ENCODE measurements around the gene HCN2.

HCN2 gene

DNA sequence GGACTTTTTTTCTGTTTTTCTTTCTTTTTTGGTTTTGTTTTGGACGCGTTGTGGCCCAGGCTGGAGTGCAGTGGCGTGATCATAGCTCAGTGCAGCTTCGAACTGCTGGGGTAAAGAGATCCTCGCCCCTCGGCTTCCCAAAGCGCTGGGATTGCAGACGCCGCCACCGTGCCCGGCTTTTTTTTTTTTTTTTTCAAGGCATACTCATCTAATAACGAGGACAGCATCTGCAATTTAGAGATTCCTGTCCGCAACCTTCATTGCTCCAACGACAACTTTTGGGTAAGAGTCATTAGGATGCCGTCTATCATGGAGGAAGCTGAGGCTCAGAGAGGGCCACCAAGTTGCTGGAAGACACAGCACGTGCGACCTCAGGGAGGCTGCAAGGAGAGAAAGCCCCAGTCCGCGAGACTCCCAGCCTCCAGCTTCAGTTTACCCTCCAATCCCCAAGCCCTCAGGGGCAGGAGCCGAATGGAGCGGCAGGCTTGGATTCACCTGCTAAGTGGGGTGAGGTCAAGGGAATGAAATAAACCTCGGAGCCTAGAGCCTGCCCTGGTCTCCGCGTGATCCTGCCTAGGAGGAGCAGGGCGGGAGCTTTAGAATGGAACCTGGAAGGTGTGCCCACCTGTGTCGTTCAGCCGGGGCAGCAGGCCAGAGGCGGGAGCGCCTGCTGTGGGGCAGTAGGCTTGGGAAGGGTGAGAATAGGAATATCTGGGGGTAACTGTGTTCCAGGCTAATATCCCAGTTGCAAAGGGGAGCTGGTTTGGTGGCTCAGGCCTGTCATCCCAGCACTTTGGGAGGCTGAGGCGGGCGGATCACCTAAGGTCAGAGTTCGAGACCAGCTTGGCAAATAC, 44.3 kb downstream of the HCN2 start:
- in situ Hi-C loops (cut with MboI; ENCODE audit: low sequenced_read_pairs) = no loop called here

DNA sequence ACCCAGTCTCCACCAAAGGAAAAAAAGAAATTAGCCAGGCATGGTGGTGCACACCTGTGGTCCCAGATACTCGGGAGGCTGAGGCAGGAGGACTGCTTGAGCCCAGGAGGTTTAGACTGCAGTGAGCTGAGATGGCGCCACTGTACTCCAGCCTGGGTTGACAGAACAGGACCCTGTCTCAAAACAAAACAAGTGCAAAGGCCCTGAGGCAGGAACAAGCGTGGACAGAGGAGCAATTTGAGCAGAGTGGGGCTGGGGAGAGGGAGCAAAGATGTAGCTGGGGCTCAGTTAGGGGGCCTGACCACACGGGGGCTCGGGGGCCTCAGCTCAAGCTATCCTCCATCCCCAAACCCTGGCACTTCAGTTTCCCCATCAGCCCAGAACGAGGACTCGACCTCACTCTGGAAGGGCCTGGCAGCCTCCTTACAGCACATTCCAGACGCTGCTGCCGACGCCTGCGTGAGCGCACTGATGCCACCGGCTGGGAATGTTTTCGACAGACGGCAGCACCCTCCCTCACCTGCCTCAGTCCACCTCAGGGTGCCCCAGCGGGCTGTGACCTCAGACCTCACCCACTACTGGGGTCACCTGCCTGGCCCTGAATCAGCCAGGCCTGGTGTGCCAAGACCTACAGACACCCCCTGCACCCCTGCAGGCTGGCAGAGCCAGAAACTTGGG, 45.4 kb downstream of the HCN2 start:
- in situ Hi-C loops (cut with MboI; ENCODE audit: low sequenced_read_pairs) = no loop called here

DNA sequence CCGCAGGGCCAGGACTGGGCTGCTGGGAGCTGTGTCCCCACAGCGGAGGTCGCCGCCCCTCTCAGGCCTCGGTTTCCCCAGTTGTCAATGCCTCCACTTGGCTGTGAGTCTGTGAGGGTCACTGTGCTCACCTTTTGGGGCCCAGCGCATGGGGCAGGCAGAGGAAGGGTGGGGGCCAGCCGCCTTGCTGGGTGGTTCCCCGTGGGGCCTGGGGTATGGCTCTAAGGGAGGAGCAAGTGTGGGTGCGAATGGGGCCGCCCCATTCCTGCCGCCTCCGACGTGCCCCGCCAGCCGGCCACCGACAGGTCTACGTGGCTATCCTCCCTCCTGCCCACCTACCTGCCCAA, 49.2 kb downstream of the HCN2 start:
- in situ Hi-C loops (cut with MboI; ENCODE audit: low sequenced_read_pairs) = no loop called here

DNA sequence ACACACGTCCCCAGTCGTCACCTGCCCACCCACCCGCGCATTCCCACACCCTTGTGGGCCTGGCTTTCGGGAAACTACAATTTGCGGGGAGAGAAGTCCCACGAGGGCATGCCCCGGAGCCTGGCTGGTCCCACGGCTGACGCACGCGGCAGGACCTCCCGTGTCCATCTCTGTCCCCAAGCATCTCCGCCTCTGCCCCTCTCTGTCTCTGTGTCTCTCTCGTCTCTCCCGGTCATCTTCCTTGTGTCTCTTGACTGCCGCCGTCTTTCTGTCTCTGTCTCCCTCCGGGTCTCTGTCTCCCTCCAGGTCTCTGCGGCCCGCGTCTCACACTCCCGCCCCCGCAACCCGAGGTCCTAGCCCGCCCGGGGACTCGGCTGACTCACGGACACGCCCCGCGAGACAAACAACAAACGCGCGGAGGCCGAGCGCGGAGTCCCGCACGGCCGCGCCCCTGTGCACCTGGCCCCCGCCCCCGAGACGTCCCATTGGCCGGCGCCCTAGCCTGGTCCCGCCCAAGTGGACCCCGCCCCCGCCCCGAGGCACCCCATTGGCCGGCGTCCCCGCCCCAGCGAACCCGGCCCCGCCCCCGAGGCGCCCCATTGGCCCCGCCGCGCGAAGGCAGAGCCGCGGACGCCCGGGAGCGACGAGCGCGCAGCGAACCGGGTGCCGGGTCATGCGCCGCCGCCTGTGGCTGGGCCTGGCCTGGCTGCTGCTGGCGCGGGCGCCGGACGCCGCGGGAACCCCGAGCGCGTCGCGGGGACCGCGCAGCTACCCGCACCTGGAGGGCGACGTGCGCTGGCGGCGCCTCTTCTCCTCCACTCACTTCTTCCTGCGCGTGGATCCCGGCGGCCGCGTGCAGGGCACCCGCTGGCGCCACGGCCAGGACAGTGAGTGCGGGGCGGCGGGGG, 49.8 kb downstream of the HCN2 start, which contains the start of gene FGF22:
Gene FGF22 (plus strand): TSS at position 627 of the 908 bp plus-strand sequence. CDS start 47 bp downstream, at position 674.
- in situ Hi-C loops (cut with MboI; ENCODE audit: low sequenced_read_pairs) = no loop called here

DNA sequence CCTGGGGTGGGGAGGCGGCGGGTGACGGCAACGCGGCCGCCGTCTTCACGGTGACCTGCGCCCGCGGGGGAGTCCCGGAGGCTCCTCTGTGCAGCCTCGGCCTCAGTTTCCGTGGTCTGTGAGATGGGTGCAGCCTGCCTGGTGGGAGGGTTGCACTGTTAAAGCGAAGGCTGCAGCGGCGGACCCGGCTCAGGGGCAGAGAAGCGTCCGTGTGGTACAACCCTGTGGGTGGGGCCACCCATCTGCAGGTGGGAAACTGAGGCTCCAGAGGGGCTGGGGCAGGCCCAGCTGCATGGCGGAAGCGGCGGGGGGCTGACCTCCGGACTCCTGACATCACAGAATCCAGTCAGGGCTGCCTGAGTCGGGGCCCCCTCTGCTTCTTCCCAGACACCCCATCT, 50.5 kb downstream of the HCN2 start:
- in situ Hi-C loops (cut with MboI; ENCODE audit: low sequenced_read_pairs) = no loop called here

DNA sequence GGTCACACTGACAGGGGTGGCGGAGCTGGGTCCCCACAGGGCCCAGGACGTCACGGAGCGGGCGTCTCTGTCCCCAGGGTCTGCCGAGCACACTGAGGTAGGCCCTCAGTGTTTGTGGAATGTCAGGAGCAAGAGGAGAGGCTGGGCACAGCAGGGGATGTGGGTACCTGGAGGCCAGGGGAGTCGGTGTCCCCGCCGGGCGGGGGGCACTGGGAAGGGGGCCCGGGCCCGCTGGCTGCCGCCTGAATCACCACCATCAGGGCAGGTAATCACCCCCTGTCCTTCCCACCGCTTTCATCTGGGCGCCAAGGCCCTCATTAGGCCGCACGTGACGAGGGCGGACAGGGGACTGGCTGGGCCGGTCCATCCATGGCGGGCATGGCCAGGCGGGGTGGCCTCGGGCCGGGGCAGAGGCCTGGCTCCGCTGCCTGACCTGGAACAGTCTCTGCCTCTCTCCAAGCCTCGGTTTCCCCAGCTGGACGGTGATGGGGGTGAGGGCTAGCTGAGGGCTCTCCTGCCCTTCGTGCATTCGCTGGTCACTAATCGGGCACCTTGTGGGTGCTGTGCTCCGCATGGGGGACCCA, 51.0 kb downstream of the HCN2 start:
- in situ Hi-C loops (cut with MboI; ENCODE audit: low sequenced_read_pairs) = no loop called here

DNA sequence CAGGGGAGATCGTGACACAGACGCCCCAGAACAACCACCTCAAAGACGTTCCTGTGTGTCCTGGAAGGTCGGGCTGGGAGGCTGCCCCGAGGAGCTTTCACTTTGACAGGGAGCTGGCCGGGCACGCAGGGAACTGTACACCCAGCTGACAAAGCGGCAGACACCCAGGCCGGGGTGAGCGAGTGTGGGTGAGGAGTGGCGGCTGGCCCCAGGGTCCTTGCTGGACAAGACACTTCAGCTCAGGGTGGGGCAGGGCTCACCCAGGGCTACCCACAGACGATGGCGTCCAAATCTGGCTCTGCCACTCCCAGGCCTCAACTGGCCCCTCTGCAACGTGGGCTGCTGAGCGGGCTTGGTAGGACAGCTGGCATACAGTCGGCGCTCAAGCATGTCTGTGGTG, 52.0 kb downstream of the HCN2 start:
- in situ Hi-C loops (cut with MboI; ENCODE audit: low sequenced_read_pairs) = no loop called here

DNA sequence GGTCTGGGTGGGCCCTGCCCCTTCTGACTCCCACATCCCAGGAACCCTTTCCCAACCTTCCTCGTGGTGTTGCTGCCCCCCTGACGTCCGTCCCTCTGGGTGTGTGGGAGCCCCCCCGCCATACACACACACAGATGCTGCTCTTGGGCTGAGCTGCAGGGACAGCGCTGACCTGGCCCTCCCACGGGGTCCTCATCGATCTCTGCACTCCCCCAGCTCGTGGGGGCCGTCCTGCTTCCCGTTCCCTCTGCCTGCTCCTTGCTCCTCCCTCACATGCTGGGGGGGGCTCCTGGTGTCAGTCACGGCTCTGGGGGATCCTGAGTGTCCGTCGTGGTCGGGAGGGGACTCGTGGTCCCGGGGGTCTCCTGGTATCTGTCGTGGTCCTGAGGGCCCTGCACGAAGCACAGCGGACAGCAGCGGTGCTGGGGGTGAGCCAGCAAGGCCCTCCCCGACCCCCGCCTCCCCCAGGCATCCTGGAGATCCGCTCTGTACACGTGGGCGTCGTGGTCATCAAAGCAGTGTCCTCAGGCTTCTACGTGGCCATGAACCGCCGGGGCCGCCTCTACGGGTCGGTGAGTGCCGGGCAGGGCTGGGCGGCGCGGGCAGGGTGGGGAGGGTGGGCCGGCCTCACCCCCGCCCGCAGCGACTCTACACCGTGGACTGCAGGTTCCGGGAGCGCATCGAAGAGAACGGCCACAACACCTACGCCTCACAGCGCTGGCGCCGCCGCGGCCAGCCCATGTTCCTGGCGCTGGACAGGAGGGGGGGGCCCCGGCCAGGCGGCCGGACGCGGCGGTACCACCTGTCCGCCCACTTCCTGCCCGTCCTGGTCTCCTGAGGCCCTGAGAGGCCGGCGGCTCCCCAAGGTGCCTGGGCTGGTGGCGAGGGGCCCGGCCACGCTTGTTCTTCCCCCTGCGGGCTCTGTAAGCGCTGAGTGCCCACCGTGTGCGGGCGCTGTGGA, 53.4 kb downstream of the HCN2 start:
- in situ Hi-C loops (cut with MboI; ENCODE audit: low sequenced_read_pairs) = no loop called here

DNA sequence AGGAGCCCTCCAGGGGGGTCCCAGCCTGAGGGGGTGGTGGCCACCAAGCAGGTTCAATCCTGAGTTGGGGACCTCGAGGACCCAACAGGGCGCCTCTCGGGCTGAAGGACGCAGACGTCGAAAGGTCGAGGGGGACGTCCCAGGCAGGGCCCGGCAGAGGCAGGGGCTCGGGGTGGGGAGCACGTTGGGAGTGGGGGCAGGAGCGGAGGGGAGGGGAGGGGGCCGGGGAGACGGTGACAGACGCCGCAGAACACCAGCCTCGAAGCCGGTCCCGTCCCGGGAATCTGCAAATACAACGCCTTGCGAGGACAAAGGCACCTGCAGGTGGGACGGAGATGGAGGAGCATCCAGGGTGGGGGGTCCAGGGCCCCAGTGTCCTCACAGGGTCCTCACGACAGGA, 54.1 kb downstream of the HCN2 start:
- in situ Hi-C loops (cut with MboI; ENCODE audit: low sequenced_read_pairs) = no loop called here

DNA sequence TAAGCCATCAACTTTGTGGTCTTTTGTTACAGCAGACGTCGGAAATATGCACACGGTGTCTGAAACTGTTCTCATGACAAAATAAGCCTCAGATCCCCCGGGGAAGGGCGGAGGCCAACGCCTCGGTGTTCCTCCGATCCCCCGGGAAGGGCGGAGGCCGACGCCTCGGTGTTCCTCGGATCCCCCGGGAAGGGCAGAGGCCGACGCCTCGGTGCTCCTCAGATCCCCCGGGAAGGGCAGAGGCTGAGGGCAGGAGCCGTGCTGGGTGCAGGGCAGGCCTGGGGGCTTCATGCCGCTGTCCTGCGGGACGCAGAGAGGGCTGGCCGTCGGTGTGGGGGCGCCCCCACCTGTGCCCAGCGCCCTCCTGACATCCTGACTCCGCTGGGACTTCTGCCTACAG, 54.7 kb downstream of the HCN2 start:
- in situ Hi-C loops (cut with MboI; ENCODE audit: low sequenced_read_pairs) = no loop called here

DNA sequence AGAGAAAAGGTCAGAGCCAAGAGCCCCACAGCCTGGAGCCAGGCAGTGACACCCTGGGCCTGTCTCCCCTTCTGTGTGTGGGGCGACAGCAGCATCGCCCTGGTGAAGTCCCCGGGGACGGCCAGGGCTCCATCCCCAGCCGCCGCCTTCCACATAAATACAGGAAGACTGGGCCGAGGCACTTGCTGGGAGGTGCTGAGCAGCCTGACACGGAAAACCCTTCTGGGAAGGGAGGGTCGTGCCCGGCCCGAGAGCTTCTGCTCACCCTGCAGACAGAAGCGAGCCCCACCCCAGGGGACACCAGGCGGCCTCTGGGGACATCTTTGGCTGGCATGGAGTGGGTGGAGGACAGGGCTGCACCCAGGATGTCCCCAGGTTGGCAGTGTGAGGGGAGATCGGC, 55.1 kb downstream of the HCN2 start:
- in situ Hi-C loops (cut with MboI; ENCODE audit: low sequenced_read_pairs) = no loop called here

DNA sequence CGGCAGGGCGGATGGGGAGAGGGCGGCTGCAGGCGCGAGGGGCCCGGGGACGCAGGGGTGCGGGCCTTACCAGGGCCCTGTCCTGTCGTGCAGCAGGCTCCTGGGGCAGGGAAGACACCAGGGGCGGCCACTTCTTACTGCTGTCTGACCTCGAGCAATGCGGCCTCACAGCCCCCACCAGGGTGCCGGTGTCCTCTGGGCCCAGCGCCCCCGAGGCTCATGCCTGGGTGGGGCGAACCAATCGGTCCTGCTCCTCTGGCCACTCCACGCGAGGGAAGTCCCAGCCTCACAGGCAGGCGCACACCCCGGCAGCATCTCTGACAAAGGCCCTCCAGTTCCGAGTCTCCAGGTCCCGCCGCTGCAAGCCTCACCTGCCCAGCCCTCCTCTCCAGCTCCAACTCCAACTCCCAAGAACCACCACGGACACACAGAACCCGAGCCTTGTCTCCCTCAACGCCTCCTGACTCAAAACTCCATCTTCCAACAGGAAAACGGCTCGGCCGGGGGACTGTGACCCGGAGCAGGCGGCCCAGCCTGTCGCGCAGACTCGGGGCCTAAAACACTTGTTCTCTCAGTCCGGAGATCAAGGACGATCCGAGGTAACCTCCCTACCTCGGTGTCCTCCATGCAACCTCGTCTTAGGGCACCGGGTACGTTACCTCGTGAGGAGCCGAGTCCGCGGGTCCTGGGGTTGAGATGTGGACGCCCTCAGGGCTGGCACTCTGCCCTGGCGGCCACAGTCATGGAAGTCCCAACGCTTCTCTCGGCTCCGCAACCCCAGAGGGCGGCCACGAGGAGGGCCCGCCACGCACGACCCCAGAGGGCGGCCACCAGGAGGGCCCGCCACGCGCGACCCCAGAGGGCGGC, 56.5 kb downstream of the HCN2 start:
- in situ Hi-C loops (cut with MboI; ENCODE audit: low sequenced_read_pairs) = no loop called here

DNA sequence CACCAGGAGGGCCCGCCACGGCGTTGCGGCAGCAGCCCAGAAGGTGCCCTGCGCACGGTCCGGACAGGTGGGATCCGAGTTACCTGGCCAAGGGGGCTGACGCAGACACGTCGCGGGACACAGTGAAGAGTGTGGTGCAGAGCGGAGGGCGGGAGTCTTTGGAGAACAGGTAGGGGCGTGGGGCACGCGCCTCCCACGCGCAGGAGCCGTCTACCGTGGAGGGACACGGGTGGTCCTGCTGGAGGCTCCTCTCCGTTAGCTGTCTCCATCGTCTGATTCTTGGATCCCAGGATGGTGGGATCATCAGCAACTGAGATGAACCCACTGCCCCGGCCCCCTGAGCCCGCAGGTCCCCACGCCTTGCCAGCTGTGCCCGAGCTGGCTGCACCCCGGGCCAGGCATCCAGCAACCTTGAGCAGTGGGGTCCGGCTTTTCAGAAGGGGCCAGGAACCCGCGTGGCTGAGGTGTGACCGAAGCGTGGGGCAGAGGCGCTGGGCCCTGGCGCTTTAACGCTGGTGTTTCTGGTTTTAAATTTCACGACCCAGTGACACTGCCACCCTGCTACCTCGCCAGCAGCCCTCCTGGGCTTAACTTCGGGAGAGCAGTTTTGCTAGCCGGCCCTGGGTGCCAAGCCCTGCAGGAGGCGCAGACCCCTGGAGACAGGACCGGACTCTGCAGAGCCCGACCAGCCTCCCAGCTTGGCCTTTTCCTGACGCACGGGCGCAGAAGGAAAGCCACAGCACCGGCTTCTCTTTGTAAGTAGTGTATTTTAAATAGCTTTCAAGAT, 57.3 kb downstream of the HCN2 start:
- in situ Hi-C loops (cut with MboI; ENCODE audit: low sequenced_read_pairs) = no loop called here

DNA sequence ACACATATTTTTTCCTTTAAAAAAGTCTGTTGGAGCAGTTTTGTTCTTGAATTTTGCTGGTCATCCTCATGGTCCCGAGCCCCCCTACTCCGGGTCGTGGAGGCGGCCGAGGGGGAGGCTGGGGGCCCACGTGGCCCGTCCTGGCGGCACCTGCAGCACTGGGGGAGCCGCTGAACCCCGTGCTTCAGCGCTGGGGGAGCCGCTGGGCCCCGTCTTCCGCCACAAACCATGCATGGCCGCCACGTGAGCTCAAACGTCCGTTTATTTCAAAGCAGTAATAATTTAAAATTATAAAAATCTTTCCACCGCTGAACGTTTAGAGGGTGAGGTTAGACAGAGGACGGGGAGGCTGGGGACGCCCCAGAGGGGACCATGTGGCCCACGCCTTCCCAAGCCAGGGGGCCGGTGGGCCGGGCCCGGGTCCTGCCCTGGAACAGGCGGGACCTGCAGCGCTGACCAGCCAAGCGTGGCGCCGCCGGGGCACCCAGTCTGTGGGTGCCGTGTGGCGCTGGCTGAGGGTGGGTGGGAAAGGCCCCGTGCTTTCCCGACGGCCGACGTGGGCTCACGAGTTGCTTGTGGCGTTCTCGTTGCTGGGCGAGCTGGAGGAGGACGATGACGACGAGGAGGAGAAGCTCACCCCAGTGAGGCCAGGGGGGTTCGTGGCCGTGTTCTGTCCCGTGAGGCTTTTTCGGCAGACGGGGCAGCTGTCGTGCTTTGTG, 58.0 kb downstream of the HCN2 start:
- in situ Hi-C loops (cut with MboI; ENCODE audit: low sequenced_read_pairs) = no loop called here

DNA sequence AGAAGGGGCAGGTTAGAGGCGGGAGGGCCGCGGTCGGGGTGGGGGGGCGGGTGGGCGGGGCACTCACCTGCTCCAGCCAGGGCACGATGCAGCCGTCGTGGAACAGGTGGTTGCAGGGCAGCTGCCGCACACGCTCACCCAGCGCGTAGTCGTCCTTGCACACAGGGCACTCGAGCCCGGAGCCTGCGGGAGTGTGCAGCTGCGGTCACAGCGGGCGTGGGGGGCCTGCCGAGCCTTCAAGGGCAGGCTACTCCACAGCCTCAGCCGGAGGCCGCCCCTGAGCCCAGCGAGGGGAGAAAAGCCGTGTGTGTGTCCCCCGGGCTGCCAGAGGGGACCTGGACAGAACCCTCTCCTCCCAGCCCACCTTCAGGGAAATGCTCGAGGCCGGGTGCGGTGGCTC, 58.6 kb downstream of the HCN2 start:
- in situ Hi-C loops (cut with MboI; ENCODE audit: low sequenced_read_pairs) = no loop called here

DNA sequence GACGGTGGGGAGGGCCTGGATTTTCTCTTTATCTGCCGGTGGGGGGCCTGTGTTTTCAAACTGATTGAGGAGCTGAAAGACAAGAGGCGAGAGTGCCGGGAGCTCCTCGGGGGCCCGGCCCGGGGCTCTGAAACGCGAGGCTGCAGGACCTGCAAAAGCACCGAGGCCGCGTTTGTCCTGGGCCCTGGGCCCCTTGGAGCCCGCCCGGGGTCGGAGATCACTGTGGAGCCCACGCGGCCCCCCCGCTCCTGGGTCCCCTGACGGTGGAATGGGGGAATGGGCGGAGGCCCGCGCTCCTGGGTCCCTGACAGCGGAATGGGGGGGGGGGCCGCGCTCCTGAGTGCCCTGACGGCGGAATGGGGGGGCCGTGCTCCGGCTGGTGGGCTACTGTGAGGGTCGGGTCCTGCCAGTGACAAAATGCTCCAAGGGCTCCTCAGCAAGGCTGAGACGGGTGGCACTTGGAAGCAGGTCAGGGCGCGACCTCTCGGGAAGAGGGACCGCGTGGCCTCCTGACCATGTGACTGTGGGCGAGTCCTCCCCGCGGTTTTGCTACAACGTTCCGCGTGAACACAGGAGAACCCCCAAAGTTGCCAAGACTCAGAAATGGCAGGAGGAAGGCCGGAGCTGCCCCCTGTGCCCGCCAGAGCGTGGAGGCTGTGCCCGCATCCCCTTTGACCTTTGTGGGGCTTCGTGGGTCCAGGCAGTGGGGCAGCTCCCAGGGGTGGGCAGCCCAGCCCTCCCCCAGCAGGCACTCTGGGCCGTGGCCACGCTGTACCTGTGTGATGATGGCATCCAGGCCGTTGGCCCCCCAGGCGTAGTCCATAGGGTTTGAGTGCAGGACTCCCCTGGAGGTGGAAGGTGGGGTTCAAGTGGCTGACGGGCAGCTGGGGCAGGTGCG, 59.5 kb downstream of the HCN2 start:
- in situ Hi-C loops (cut with MboI; ENCODE audit: low sequenced_read_pairs) = no loop called here

DNA sequence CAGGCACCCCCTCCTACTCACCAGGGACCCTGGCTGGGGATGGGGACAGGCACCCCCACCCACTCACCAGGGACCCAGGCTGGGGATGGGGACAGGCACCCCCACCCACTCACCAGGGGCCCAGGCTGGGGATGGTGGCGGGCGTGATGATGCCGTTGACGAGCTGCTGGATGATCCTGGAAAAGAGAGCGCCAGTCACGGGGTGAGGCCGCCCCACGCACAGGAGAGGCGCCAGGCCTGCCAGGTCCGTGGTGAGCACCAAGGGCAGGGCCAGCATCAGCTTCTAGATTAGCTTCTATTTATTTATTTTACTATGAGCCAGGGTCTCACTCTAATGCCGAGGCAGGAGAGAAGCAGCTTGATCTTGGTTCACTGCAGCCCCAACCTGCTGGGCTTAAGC, 60.4 kb downstream of the HCN2 start:
- in situ Hi-C loops (cut with MboI; ENCODE audit: low sequenced_read_pairs) = no loop called here
